NCI-H1048 (cell line): Measurements from ENCODE around the gene AKIRIN2.
"Not testable (repeated sequence)": the region's sequence is repeated elsewhere in the genome, so short reads cannot be mapped to it uniquely, and the experiment has no call there.

ENCODE experiments used
- DNase-seq: peaks from one replicate; lab custom pipeline; 2025; lab: John Stamatoyannopoulos, UW

The AKIRIN2 gene

DNA sequence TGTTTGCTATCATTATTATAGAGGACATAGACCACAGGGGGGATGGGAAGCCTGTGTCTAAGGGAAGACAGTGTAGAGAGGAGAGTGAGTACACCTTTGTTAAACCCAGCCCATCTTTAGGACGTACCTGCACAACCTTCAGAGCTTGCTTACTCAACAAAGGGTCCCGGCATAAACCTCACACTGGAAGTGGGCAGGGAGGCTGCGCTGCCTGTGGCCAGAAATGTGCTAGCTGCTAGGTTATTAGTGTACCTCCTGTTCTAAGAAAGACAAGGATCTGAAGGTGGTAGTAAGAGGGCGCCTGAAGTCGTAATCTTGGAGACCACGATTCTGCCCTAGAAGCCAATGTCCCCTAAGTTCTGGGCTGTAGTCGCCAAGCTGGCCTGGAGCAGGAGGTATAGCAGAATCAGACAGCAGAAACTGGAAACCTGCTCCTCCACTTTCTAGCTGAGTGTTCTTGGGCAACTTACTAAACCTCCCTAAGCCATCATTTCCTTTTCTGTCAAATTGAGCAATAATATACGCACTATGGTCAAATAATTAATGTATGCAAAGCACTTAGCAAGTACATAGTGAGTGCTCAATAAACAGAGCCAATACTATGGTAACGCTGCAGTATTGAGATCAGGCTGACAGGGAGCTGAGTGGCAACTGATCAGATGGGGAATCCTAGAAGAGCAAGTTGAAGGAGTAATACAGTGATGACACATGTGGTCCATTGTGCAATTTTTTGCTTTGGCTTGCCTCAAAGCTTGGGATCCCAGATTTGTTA lies 16.8 kb upstream of the AKIRIN2 start:
- DNase-seq = no peak

DNA sequence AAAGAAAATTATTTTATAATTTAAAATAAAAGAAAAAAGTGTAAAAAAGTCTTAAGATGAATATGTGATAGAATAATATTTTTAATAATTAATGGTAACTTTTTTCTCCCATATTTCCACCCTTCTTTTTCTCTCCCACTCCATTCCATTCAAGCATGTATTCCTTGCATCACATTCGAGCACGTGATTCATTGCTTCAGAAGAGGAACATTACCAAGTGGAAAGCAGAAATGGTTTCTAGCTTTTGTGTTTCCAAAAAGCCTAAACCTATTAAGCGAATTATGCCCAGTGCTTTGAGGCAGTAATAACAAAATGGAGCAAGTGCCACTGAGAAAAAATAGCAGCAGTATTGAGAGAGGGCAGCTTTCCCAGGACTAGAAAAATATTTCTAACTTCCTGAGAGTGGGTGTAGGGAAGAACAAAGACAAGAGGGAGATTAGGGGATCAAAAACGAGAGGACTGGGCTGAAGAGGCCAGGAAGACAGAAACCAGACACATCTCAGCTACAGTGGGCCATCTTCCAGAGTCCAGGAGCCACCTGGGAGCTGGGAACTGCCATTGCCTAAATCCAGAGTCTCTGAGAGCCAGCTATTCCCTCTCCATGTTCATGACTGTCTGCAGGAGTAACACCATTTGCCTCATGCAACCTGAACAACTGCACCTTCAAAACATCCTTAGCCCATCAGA lies 15.0 kb upstream of the AKIRIN2 start:
- no peak for DNase-seq

DNA sequence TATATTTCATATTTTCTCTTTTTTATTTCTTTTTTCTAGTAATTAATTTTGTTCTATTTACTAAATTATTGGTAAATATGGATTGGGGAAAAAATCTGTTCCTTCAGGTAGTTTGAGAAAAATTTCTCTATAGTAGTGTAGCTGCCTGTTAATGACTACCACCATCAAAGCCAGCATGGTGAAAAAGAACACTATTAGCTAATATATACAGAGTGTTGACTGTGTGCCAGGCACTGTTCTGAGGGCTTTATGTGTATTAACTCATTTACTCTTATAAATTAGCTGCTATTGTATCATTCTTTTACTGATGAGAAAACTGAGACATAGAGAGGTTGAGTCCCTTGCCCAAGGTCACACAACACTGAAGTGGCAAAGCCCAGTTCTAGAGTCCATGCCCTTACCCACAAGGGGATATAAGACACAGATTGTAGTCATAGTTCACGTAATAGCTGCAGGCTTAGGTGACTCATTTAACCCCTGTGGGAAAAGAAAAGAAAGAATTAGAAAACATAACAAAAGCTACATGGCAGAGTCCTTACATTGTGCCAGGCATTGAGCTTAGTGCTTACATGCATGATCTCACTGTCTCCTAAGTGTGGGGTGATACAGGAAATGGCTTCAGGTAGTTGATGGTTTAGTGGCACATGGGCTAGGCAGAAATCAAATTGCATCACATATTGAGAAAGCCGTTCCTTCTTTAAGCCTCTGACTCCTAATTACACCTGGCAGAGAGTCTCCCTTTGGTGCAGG lies 12.2 kb upstream of the AKIRIN2 start:
- DNase-seq = no peak

GRCh38 chr6:87712713-87713112 lies 10.7 kb upstream of the AKIRIN2 start:
- not testable (repeated sequence) for DNase-seq

GRCh38 chr6:87710090-87710489 lies 8.1 kb upstream of the AKIRIN2 start:
- DNase-seq = no peak

DNA sequence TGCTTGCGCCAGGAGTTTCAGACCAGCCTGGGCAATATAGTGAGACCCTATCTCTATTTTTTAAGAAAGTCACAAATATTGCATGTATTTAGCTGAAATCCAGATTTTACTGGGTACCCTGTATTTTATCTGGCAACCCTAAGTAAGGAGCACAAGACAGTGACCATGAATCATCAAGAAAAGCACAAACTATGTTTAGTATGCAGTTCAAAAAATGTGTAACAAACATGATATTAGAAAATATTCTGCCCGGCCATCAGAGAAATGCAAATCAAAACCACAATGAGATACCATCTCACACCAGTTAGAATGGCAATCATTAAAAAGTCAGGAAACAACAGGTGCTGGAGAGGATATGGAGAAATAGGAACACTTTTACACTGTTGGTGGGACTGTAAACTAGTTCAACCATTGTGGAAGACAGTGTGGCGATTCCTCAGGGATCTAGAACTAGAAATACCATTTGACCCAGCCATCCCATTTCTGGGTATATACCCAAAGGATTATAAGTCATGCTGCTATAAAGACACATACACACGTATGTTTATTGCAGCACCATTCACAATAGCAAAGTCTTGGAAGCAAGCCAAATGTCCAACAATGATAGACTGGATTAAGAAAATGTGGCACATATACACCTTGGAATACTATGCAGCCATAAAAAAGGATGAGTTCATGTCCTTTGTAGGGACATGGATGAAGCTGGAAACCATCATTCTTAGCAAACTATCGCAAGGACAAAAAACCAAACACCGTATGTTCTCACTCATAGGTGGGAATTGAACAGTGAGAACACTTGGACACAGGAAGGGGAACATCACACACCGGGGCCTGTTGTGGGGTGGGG lies 6.8 kb upstream of the AKIRIN2 start:
- not testable (repeated sequence) for DNase-seq

- no peak for DNase-seq
Measured at GRCh38 chr6:87706187-87706966, 4.3 kb upstream of the AKIRIN2 start.

- no peak for DNase-seq
Measured at GRCh38 chr6:87705070-87705691, 3.1 kb upstream of the AKIRIN2 start.

- not testable (repeated sequence) for DNase-seq
Measured at GRCh38 chr6:87703039-87703438, 1.0 kb upstream of the AKIRIN2 start.

- DNase-seq = no peak
Measured at GRCh38 chr6:87702589-87702945, 534 bp upstream of the AKIRIN2 start.

GRCh38 chr6:87701344-87701675 lies 723 bp downstream of the AKIRIN2 start:
- no peak for DNase-seq

DNA sequence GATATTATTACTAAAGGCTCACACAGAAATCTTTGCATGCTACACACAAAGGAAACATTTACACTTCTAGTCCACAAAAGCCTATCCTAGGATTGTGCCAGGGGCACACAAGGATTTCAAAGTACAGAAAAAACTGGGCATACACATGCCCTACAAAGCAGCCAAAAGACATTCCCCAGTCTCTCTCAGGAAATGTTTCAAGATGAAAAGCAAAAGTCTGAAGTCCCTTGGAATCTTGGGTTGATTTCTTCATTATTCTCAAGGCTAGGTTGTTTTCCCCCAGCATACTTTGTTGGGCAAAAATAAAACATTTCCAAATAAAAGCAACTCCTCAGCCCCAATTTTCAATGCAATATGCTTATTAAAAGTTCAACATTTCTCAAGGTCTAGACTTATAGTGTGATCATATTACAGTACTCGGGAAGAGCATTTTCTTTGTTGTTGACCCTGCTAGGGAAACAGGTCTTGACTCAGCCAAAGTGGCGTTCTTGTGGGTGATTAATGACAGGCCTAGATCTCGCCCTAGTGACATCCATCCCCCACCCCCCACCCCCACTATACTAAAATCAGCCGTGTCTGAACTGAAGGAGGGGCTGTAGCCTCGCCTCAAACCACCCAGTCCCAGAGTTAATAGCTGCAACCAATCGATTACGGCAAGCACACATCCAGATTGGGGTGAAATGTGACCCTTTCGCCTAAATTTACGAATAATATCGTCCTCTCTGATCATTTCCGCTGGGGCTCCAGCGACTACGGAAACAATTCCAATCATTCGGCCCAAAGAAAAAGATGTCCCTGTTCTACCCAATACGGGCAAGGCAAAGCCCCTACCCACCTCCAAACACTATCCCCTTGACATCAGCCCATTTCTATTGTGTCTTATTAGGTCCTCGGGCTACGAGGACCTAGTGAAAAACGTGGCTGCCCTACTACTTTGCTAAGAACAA lies 1.4 kb downstream of the AKIRIN2 start:
- peak; percentile 23 for DNase-seq

GRCh38 chr6:87699576-87699975 lies 2.5 kb downstream of the AKIRIN2 start:
- no peak for DNase-seq

- DNase-seq = no peak
Measured at GRCh38 chr6:87698547-87699006, 3.5 kb downstream of the AKIRIN2 start.

DNA sequence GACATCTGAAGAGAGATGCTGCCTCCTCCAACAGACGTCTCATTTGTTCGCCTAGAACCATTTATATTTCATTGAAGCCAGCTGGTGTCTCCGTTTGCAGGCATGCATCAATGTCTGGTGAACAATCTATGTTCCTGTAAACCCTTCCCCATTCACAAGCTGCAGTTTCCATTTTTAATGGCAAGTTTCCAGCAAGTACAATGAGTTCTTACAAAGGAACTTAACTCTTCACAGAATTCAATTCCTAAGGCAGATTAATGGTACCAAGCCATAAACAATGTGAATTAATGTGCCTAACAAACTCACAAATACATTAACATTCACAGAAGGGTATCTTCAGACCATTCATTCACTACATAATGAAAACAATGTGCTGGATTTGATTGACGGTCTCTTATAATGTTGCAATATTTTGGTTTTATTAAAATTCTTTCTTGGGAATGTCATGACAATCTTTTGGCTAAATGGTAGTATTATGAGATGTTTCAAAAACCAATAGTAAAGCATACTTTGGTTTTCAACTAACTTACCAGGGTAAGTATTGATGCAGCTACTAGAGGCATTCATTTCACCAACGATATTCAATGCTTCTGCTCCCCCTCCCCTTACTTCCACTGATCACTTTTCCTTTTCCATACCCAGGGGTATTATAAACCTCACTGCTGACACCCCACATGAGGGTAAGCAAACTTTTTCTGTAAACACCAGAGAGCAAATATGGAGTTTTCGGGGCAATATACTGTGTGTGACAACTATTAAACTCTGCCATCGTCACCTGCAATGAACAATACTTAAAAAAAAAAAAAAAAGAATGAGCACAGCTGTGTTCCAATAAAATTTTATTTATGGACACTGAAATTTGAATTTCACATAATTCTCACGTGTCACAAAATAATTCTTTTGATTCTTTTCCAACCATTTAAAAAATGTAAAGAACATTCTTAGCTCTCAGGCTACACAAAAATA lies 4.2 kb downstream of the AKIRIN2 start:
- DNase-seq = no peak

DNA sequence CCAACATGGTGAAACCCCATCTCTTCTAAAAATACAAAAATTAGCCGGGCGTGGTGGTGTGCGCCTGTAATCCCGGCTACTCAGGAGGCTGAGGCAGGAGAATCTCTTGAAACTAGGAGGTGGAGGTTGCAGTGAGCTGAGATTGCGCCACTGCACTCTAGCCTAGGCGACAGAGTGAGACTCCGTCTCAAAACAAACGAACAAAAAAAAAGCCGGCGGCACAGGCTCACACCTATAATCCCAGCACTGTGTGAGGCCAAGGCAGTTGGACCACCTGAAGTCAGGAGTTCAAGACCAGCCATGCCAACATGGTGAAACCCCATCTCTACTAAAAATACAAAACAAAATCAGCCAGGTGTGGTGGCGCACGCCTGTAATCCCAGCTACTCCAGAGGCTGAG lies 5.2 kb downstream of the AKIRIN2 start:
- DNase-seq = not testable (repeated sequence)

GRCh38 chr6:87692086-87692485 lies 9.9 kb downstream of the AKIRIN2 start:
- DNase-seq = no peak

- no peak for DNase-seq
Measured at GRCh38 chr6:87690441-87690840, 11.6 kb downstream of the AKIRIN2 start.
